Measurements from ENCODE around the gene CNTNAP2.

DNA sequence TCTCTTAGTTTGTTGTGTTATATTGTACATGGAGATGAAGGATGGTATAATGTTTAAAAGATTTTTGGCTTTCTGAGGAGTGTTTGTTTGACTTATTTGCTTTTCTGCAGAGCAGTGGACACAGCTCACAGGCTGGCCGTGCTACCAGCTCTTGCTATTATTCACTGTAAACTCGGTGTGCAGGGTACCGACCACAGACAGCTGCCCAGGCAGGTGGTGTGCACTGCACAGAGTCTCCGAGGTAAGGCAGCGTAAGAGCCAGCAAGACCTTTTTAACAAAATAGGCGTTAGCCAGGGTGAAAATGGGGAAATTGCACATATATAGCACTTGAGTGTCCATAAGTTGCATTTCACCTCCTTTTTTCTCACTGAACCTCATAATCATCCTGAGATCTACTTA lies 438.0 kb downstream of the CNTNAP2 start:
- no peak for TF ChIP-seq ARNT (IDR thresholded peaks at IDR 0.05)
- no peak for TF ChIP-seq ELF4 (IDR thresholded peaks at IDR 0.05)
- TF ChIP-seq TARDBP (IDR thresholded peaks at IDR 0.05) = no peak
- no peak for TF ChIP-seq HDGF (IDR thresholded peaks at IDR 0.05; ENCODE audit: borderline replicate concordance)
